RPMI7951 (cell line): ENCODE data around the gene QRICH2. TPM values are rescaled to one million over a fixed set of nuclear protein-coding genes. Genes with fewer than 3 reads are reported as not detected.

Source experiments
- total RNA-seq: library from RNA; depleted of rRNA; stranded (reverse); fragments of >200 nt; shearing (Covaris generic); gene quantifications from 2 replicates; pipeline ENCODE4 v1.2.3, GENCODE V29; 2014; rRNA removed

Gene QRICH2
- total RNA-seq, 1 experiment from 2014 or later, result 0.48 TPM

Other genes with a start within 250 kb of the QRICH2 start
- gene SRP68, start 235.8 kb downstream of the QRICH2 start, total RNA-seq, result 16.3 and 21.1 TPM in 2 replicates
- not detected in 2 replicates for gene GALR2, start 233.5 kb downstream of the QRICH2 start, total RNA-seq
- not detected in 2 replicates for gene ZACN, start 229.1 kb downstream of the QRICH2 start, total RNA-seq
- gene EXOC7, start 204.5 kb downstream of the QRICH2 start, total RNA-seq, result 32.4 and 45.0 TPM in 2 replicates
- not detected in 2 replicates for gene FOXJ1, start 167.0 kb downstream of the QRICH2 start, total RNA-seq
- gene RNF157, start 67.8 kb downstream of the QRICH2 start, total RNA-seq, result 3.5 and 5.8 TPM in 2 replicates
- 20.5 and 22.0 TPM in 2 replicates for gene UBALD2, start 42.9 kb downstream of the QRICH2 start, total RNA-seq
- 54.8 and 55.7 TPM in 2 replicates for gene PRPSAP1, start 45.6 kb upstream of the QRICH2 start, total RNA-seq
- 34.6 and 37.6 TPM in 2 replicates for gene SPHK1, start 76.3 kb upstream of the QRICH2 start, total RNA-seq
- gene UBE2O, start 144.9 kb upstream of the QRICH2 start, total RNA-seq, result 7.6 and 9.8 TPM in 2 replicates
- gene AANAT, start 159.3 kb upstream of the QRICH2 start, total RNA-seq, result not detected in 2 replicates
- 22.6 and 24.0 TPM in 2 replicates for gene RHBDF2, start 193.1 kb upstream of the QRICH2 start, total RNA-seq
- gene CYGB, start 229.4 kb upstream of the QRICH2 start, total RNA-seq, result 1.1 and 2.0 TPM in 2 replicates
- gene PRCD, start 231.8 kb upstream of the QRICH2 start, total RNA-seq, result under 0.01 and 0.48 TPM in 2 replicates